Pancreas (tissue), 10 donors: Measurements from ENCODE around the gene HEPACAM. TPM values are rescaled to one million over a fixed set of nuclear protein-coding genes. Genes with fewer than 3 reads are reported as not detected.
A peak's percentile ranks its signal among the peaks of the same experiment; 100 is the strongest.

Source experiments
- ATAC-seq, 4 donors: fragments of 200-7000 bp; cut with Tn5 transposase; one replicate each; pipeline versions ENCODE4 v1.8.0 to v1.9.1; 2020; ENCODE audit warnings: mild to moderate bottlenecking in 4 of 4, moderate library complexity in 4 of 4
- DNase-seq, 6 donors: peaks; one replicate each; pipeline ENCODE4 v3.0.0-alpha.2; 2020
- FAIRE-seq: peaks from 2 replicates; lab custom pipeline; 2012; peaks lifted over from hg19 to GRCh38; lab: Jason Lieb, UNC
- H3K27ac ChIP-seq, 4 donors: fragments of 200-600 bp; sonication (generic); 1 replicate in 3 of 4; 2 replicates in 1 of 4; pipeline versions ENCODE4 v1.5.0 to v1.8.0; 2020
- H3K27me3 ChIP-seq, 4 donors: fragments of 200-600 bp; one replicate each; pipeline ENCODE4 v1.8.0; 2021
- H3K36me3 ChIP-seq, 3 donors: fragments of 200-600 bp; sonication (generic) in 1 of 3; one replicate each; pipeline versions ENCODE4 v1.5.0 to v1.8.0; 2020 to 2021
- H3K4me1 ChIP-seq, 3 donors: fragments of 200-600 bp; one replicate each; pipeline ENCODE4 v1.8.0; 2021
- H3K4me3 ChIP-seq, 4 donors: fragments of 200-600 bp; sonication (generic) in 2 of 4; one replicate each; pipeline versions ENCODE4 v1.5.0 to v1.8.0; 2020 to 2021
- H3K9me3 ChIP-seq, 4 donors: fragments of 200-600 bp; one replicate each; pipeline ENCODE4 v1.8.0; 2021
- CTCF ChIP-seq, 4 donors: fragments of 200-600 bp; sonication (generic) in 3 of 4; IDR thresholded peaks; one replicate each; pipeline versions ENCODE4 v1.5.0 to v1.8.0; 2021; ENCODE audit warnings: antibody characterized with exemption in 4 of 4
- whole genome bisulfite sequencing, 2 donors: extraction: QIAGEN DNeasy Blood & Tissue Kit; methylation state at CpG; one replicate each; pipeline ENCODE4 v1.1.7; 2013; 5-methylcytosine and 5-hydroxymethylcytosine counted together
- intact Hi-C, 3 donors: fragments of 100-400 bp; cut with DNase I; formaldehyde crosslinking; loops; one replicate each; pipeline versions ENCODE4 v1.11.1 to v1.14.2; 2022
- polyA plus RNA-seq, 2 donors: library from polyadenylated mRNA; stranded (reverse); fragments of 200-250 nt; gene quantifications; one replicate each; pipeline ENCODE4 v1.2.3, GENCODE V29; 2013
- total RNA-seq, 6 donors: library from RNA; stranded (reverse); fragmentation: NEBNext Ultra II Directional in 4 of 6; extraction: Animal tissue kit (Norgen Biotek cat#: 25700) in 4 of 6; gene quantifications; one replicate each; pipeline versions ENCODE4 v1.2.1 to v1.2.4, GENCODE V29; 2021 to 2023
- donor health status: healthy with polysubstance abuse.
- donor health status: DM: no; HTN: no; CAD: no; lungs with moderate emphysema.
- donor health status: DM: no; HTN: no; CAD: no.
- donor health status: control.
- donor health status: control.
- donor health status: Bipolar disorder and iron deficiency.
- donor health status: DM: yes; HTN: yes; CAD: no.
- donor health status: DM: no; HTN: no; CAD: no.
- donor health status: DM: no; HTN: no; CAD: no.
- donor health status: DM: yes; HTN: yes; CAD: no.

The HEPACAM gene
- total and polyA plus RNA-seq, 8 donors, result 0.03 to 0.38 (median 0.15) TPM; not detected in 2

GRCh38 chr11:124920356-124920755 is 15.5 kb downstream of the HEPACAM start:
- intact Hi-C loops, result no loop called here
- H3K36me3 ChIP-seq, result no peaks in the 10 kb centered on the region
- H3K9me3 ChIP-seq, result no peaks in the 10 kb centered on the region
- no peaks in the 10 kb centered on the region for H3K4me1 ChIP-seq
- FAIRE-seq (no peak), DNase-seq (no peak), ATAC-seq (no peak)
- H3K27me3 ChIP-seq, result peaks cover 0 to 4% (median 0%) of the 10 kb centered on the region in 4 donors
- H3K4me3 ChIP-seq, result peak overlapping the region in 1 of 4 donors; percentile 44
- H3K27ac ChIP-seq, result no peak overlapping the region
- TF ChIP-seq CTCF (IDR thresholded peaks at IDR 0.05), result no peak
- WGBS, 2 donors, result 90 to 95% methylated on average over 5 of the region's 5 CpGs

GRCh38 chr11:124919898-124920297 is 15.9 kb downstream of the HEPACAM start:
- Histone ChIP-seq H3K4me3 (no peak overlapping the region), H3K9me3 (no peaks in the 10 kb centered on the region), H3K36me3 (no peaks in the 10 kb centered on the region), H3K27me3 (peaks cover 0 to 4% (median 0%) of the 10 kb centered on the region in 4 donors), H3K4me1 (no peaks in the 10 kb centered on the region), H3K27ac (no peak overlapping the region)
- ATAC-seq (no peak), DNase-seq (no peak), FAIRE-seq (no peak)
- 96 to 100% methylated on average over 2 of the region's 2 CpGs for WGBS, 2 donors
- no peak for TF ChIP-seq CTCF (IDR thresholded peaks at IDR 0.05)
- intact Hi-C loops, result no loop called here

GRCh38 chr11:124918950-124919349 is 16.9 kb downstream of the HEPACAM start, which contains the start of gene HEPN1:
HEPN1 (plus strand) TSS chr11:124919250.
- no peaks in the 10 kb centered on the region for H3K36me3 ChIP-seq
- FAIRE-seq (no peak), ATAC-seq (no peak), DNase-seq (no peak)
- no peak for TF ChIP-seq CTCF (IDR thresholded peaks at IDR 0.05)
- no peak within 1 kb of the TSS for H3K27ac ChIP-seq
- H3K27me3 ChIP-seq, result peaks cover 0 to 4% (median 0%) of the 10 kb centered on the region in 4 donors
- 41 to 56% methylated on average over 3 of the region's 3 CpGs for WGBS, 2 donors
- H3K4me3 ChIP-seq, result no peak within 1 kb of the TSS
- intact Hi-C loops, result no loop called here
- no peaks in the 10 kb centered on the region for H3K4me1 ChIP-seq
- no peaks in the 10 kb centered on the region for H3K9me3 ChIP-seq

GRCh38 chr11:124917115-124917637 is 18.7 kb downstream of the HEPACAM start:
- no peak overlapping the region for H3K27ac ChIP-seq
- intact Hi-C loops, result no loop called here
- no peak overlapping the region for H3K4me3 ChIP-seq
- no peaks in the 10 kb centered on the region for H3K36me3 ChIP-seq
- 64 to 73% methylated on average over 6 of the region's 6 CpGs for WGBS, 2 donors
- H3K4me1 ChIP-seq, result no peaks in the 10 kb centered on the region
- peaks cover 0 to 4% (median 0%) of the 10 kb centered on the region in 4 donors for H3K27me3 ChIP-seq
- no peaks in the 10 kb centered on the region for H3K9me3 ChIP-seq
- TF ChIP-seq CTCF (IDR thresholded peaks at IDR 0.05), result no peak
- FAIRE-seq (no peak), ATAC-seq (no peak), DNase-seq (no peak)

GRCh38 chr11:124916370-124916710 is 19.5 kb downstream of the HEPACAM start:
- H3K4me3 ChIP-seq, result no peak overlapping the region
- H3K27me3 ChIP-seq, result peaks cover 0 to 3% (median 0%) of the 10 kb centered on the region in 4 donors
- no peaks in the 10 kb centered on the region for H3K9me3 ChIP-seq
- no peaks in the 10 kb centered on the region for H3K36me3 ChIP-seq
- H3K4me1 ChIP-seq, result no peaks in the 10 kb centered on the region
- H3K27ac ChIP-seq, result no peak overlapping the region
- ATAC-seq, result no peak
- FAIRE-seq, result no peak
- TF ChIP-seq CTCF (IDR thresholded peaks at IDR 0.05), result no peak
- no peak for DNase-seq
- intact Hi-C loops, result no loop called here
